Thymus (tissue), 11 donors: Measurements from ENCODE around the gene TLR9. TPM values are rescaled to one million over a fixed set of nuclear protein-coding genes. Genes with fewer than 3 reads are reported as not detected.
A peak's percentile ranks its signal among the peaks of the same experiment; 100 is the strongest.

ENCODE experiments used
- DNase-seq, 9 donors: peaks; one replicate each; pipeline ENCODE4 v3.0.0-alpha.2; 2013; ENCODE audit warnings: low spot score in 9 of 9, low read depth in 6 of 9, missing footprints in 1 of 9
- H3K27ac ChIP-seq, 2 donors: one replicate each; pipeline ENCODE4 v1.5.1; 2013; ENCODE audit warnings: control low read depth in 1 of 2, low read depth in 1 of 2, low read length in 1 of 2, mild to moderate bottlenecking in 1 of 2, moderate library complexity in 1 of 2
- H3K27me3 ChIP-seq, 2 donors: one replicate each; pipeline ENCODE4 v1.5.1; 2013; ENCODE audit warnings: low read length in 1 of 2; ENCODE audit not compliant: control insufficient read depth in 2 of 2, insufficient read depth in 1 of 2
- H3K36me3 ChIP-seq, 2 donors: one replicate each; pipeline ENCODE4 v1.5.1; 2013; ENCODE audit warnings: low read length in 1 of 2, mild to moderate bottlenecking in 1 of 2, moderate library complexity in 1 of 2; ENCODE audit not compliant: control insufficient read depth in 2 of 2, insufficient read depth in 2 of 2
- H3K4me1 ChIP-seq, 2 donors: one replicate each; pipeline ENCODE4 v1.5.1; 2013; ENCODE audit warnings: low read length in 2 of 2; ENCODE audit not compliant: control insufficient read depth in 2 of 2, insufficient read depth in 2 of 2
- H3K4me3 ChIP-seq, 2 donors: one replicate each; pipeline ENCODE4 v1.5.1; 2013; ENCODE audit warnings: low read length in 2 of 2, control low read depth in 1 of 2, mild to moderate bottlenecking in 1 of 2
- H3K9me3 ChIP-seq, 2 donors: one replicate each; pipeline ENCODE4 v1.5.1; 2013; ENCODE audit warnings: low read length in 1 of 2, mild to moderate bottlenecking in 1 of 2; ENCODE audit not compliant: control insufficient read depth in 2 of 2, insufficient read depth in 1 of 2
- WGBS: extraction: QIAGEN DNeasy Blood & Tissue Kit; methylation state at CpG from one replicate; pipeline ENCODE4 v1.1.7; 2013; 5-methylcytosine and 5-hydroxymethylcytosine counted together
- polyA plus RNA-seq: library from polyadenylated mRNA; stranded (reverse); fragments of 200-250 nt; gene quantifications from one replicate; pipeline ENCODE4 v1.2.3, GENCODE V29; 2013
- total RNA-seq: library from RNA; stranded (reverse); fragments of 120-200 nt; gene quantifications from one replicate; pipeline ENCODE4 v1.2.4, GENCODE V29; 2013
- donor health status: healthy.

TLR9 gene
- total and polyA plus RNA-seq, 2 donors = 0.59 to 0.66 TPM

- H3K9me3 ChIP-seq = no peaks in the 10 kb centered on the region
- H3K27ac ChIP-seq = peak overlapping the region in 1 of 2 donors; percentile 54
- H3K4me1 ChIP-seq = peaks cover 26 to 73% of the 10 kb centered on the region in 2 donors
- no peak for DNase-seq
- H3K27me3 ChIP-seq = peaks cover 0 to 10% of the 10 kb centered on the region in 2 donors
- peaks cover 41 to 66% of the 10 kb centered on the region in 2 donors for H3K36me3 ChIP-seq
- H3K4me3 ChIP-seq = no peak overlapping the region
- 97% methylated on average over 6 of the region's 6 CpGs for WGBS
Observed at GRCh38 chr3:52249683-52250082, 24.2 kb upstream of the TLR9 start.

- DNase-seq = no peak
- H3K36me3 ChIP-seq = peaks cover 39 to 59% of the 10 kb centered on the region in 2 donors
- H3K4me3 ChIP-seq = no peak overlapping the region
- H3K4me1 ChIP-seq = peaks cover 24 to 74% of the 10 kb centered on the region in 2 donors
- H3K9me3 ChIP-seq = no peaks in the 10 kb centered on the region
- WGBS = 96% methylated on average over 10 of the region's 10 CpGs
- peaks cover 0 to 10% of the 10 kb centered on the region in 2 donors for H3K27me3 ChIP-seq
- peak overlapping the region in 1 of 2 donors; percentile 11 for H3K27ac ChIP-seq
Observed at GRCh38 chr3:52248816-52249547, 23.5 kb upstream of the TLR9 start.

GRCh38 chr3:52248165-52248541, 22.7 kb upstream of the TLR9 start:
- peak overlapping the region in 1 of 2 donors; percentile 25 for H3K27ac ChIP-seq
- H3K36me3 ChIP-seq = peaks cover 38 to 52% of the 10 kb centered on the region in 2 donors
- 96% methylated on average over 10 of the region's 10 CpGs for WGBS
- H3K4me3 ChIP-seq = no peak overlapping the region
- peaks cover 19 to 70% of the 10 kb centered on the region in 2 donors for H3K4me1 ChIP-seq
- H3K9me3 ChIP-seq = peaks cover 0 to 6% of the 10 kb centered on the region in 2 donors
- DNase-seq = no peak
- peaks cover 0 to 10% of the 10 kb centered on the region in 2 donors for H3K27me3 ChIP-seq

- Histone ChIP-seq H3K36me3 (peaks cover 38 to 50% of the 10 kb centered on the region in 2 donors), H3K27me3 (peaks cover 0 to 10% of the 10 kb centered on the region in 2 donors), H3K9me3 (peaks cover 0 to 6% of the 10 kb centered on the region in 2 donors), H3K4me3 (peak overlapping the region; percentile 54 to 66), H3K4me1 (peaks cover 14 to 64% of the 10 kb centered on the region in 2 donors), H3K27ac (peak overlapping the region in 1 of 2 donors; percentile 15)
- WGBS = 97% methylated on average over 7 of the region's 7 CpGs
- DNase-seq = no peak
Observed at GRCh38 chr3:52247409-52248164, 22.1 kb upstream of the TLR9 start.

- 95% methylated on average over 14 of the region's 14 CpGs for WGBS
- peak overlapping the region; percentile 65 to 78 for H3K27ac ChIP-seq
- H3K4me3 ChIP-seq = peak overlapping the region; percentile 54 to 66
- no peak for DNase-seq
- peaks cover 0 to 10% of the 10 kb centered on the region in 2 donors for H3K27me3 ChIP-seq
- H3K9me3 ChIP-seq = peaks cover 0 to 6% of the 10 kb centered on the region in 2 donors
- H3K4me1 ChIP-seq = peaks cover 11 to 58% of the 10 kb centered on the region in 2 donors
- H3K36me3 ChIP-seq = peaks cover 38 to 44% of the 10 kb centered on the region in 2 donors
Observed at GRCh38 chr3:52246728-52247408, 21.4 kb upstream of the TLR9 start.

GRCh38 chr3:52246264-52246620, 20.8 kb upstream of the TLR9 start:
- Histone ChIP-seq H3K27me3 (peaks cover 0 to 10% of the 10 kb centered on the region in 2 donors), H3K36me3 (peaks cover 36 to 37% of the 10 kb centered on the region in 2 donors), H3K9me3 (peaks cover 0 to 6% of the 10 kb centered on the region in 2 donors), H3K4me1 (peaks cover 11 to 61% of the 10 kb centered on the region in 2 donors), H3K4me3 (peak overlapping the region; percentile 54 to 66), H3K27ac (peak overlapping the region; percentile 65 to 95)
- no peak for DNase-seq
- 77% methylated on average over 8 of the region's 8 CpGs for WGBS

GRCh38 chr3:52245322-52246263, 20.1 kb upstream of the TLR9 start, which contains the start of gene PPM1M:
TSS of gene PPM1M (plus strand) at chr3:52245759. CDS start at chr3:52245825, 66 bp downstream.
- peak within 1 kb of the TSS; percentile 61 to 66 for H3K4me3 ChIP-seq
- H3K4me1 ChIP-seq = peaks cover 16 to 61% of the 10 kb centered on the region in 2 donors
- H3K27me3 ChIP-seq = peaks cover 0 to 10% of the 10 kb centered on the region in 2 donors
- DNase-seq = peak in 2 of 9 donors; percentile 51 to 70
- peak within 1 kb of the TSS; percentile 66 to 95 for H3K27ac ChIP-seq
- 4% methylated on average over 98 of the region's 98 CpGs for WGBS
- H3K9me3 ChIP-seq = peaks cover 0 to 6% of the 10 kb centered on the region in 2 donors
- H3K36me3 ChIP-seq = peaks cover 31 to 32% of the 10 kb centered on the region in 2 donors
